Stimulated activated CD8-positive, alpha-beta memory T cell treated with anti-CD3 and anti-CD28 coated beads, Interleukin-7, amount 100 ng/mL, for 24 hours (primary cell): ENCODE results near the gene ABI1.

Source experiments
- DNase-seq: peaks from one replicate; pipeline ENCODE4 v3.0.0-alpha.2; 2020; ENCODE audit warnings: low read depth

Gene ABI1

GRCh38 chr10:26714415-26715136 is 146.2 kb downstream of the ABI1 start:
- DNase-seq: no peak

- no peak for DNase-seq
These were observed 149.4 kb downstream of the ABI1 start for GRCh38 chr10:26711324-26711723.

- no peak for DNase-seq
These were observed 153.8 kb downstream of the ABI1 start for GRCh38 chr10:26706936-26707335.

- no peak for DNase-seq
These were observed 154.6 kb downstream of the ABI1 start for GRCh38 chr10:26706206-26706605.

GRCh38 chr10:26703974-26704373 is 156.8 kb downstream of the ABI1 start:
- no peak for DNase-seq

- no peak for DNase-seq
These were observed 157.7 kb downstream of the ABI1 start for GRCh38 chr10:26703096-26703495.

- DNase-seq: no peak
These were observed 159.7 kb downstream of the ABI1 start for GRCh38 chr10:26700884-26701630.

GRCh38 chr10:26699631-26700030 is 161.1 kb downstream of the ABI1 start:
- no peak for DNase-seq

- no peak for DNase-seq
These were observed 161.8 kb downstream of the ABI1 start for GRCh38 chr10:26698909-26699308.

GRCh38 chr10:26697922-26698608 is 162.7 kb downstream of the ABI1 start:
- no peak for DNase-seq

GRCh38 chr10:26697163-26697921 is 163.4 kb downstream of the ABI1 start, which contains the start of gene PDSS1:
Gene PDSS1 (plus strand): TSS chr10:26697701. CDS start chr10:26697712, 11 bp downstream.
- peak; percentile 31 for DNase-seq

GRCh38 chr10:26696786-26697162 is 164.0 kb downstream of the ABI1 start:
- no peak for DNase-seq
